ENCODE results near the gene GDPD2.
A peak's percentile ranks its signal among the peaks of the same experiment; 100 is the strongest.

Gene GDPD2

GRCh38 chrX:70476934-70477733 is 54.0 kb downstream of the GDPD2 start (continued):
- TF ChIP-seq PRDM10 (tag by site-specific recombination; IDR thresholded peaks at IDR 0.05) (peak; percentile 96), ZNF341 (tag by site-specific recombination; IDR thresholded peaks at IDR 0.05; ENCODE audit: low read depth) (peak; percentile 49), OSR2 (tag by site-specific recombination; IDR thresholded peaks at IDR 0.05) (peak; percentile 66), ZNF24 (tag by site-specific recombination; IDR thresholded peaks at IDR 0.05) (peak; percentile 48; the same call in 1 of the 2 replicates), ZNF600 (tag by site-specific recombination; IDR thresholded peaks at IDR 0.05) (peak; percentile 78), ZNF366 (tag by site-specific recombination; conservative IDR thresholded peaks at IDR 0.05) (0 out of 2 replicates have a peak, but pooled peaks have one; percentile 29), BCL11A (tag by site-specific recombination; IDR thresholded peaks at IDR 0.05; ENCODE audit: low read depth) (0 out of 2 replicates have a peak, but pooled peaks have one; percentile 37), SP7 (tag by site-specific recombination; IDR thresholded peaks at IDR 0.05) (peak; percentile 56; the same call in 1 of the 2 replicates), SALL2 (tag by site-specific recombination; IDR thresholded peaks at IDR 0.05; ENCODE audit: borderline replicate concordance) (no peak), KLF1 (tag by site-specific recombination; IDR thresholded peaks at IDR 0.05) (peak; percentile 71; the same call in 1 of the 2 replicates), SP2 (tag by site-specific recombination; IDR thresholded peaks at IDR 0.05) (peak; percentile 38; the same call in 1 of the 2 replicates), ZBTB11 (tag by site-specific recombination; conservative IDR thresholded peaks at IDR 0.05; ENCODE audit: low read depth) (no peak), ZFP41 (tag by site-specific recombination; IDR thresholded peaks at IDR 0.05; ENCODE audit: borderline replicate concordance) (no peak), SP3 (tag by site-specific recombination; IDR thresholded peaks at IDR 0.05) (peak; percentile 55), ZIC2 (tag by site-specific recombination; IDR thresholded peaks at IDR 0.05) (peak; percentile 81), ZNF843 (tag by site-specific recombination; IDR thresholded peaks at IDR 0.05) (0 out of 2 replicates have a peak, but pooled peaks have one; percentile 48)
- TF ChIP-seq, protein P1, sequence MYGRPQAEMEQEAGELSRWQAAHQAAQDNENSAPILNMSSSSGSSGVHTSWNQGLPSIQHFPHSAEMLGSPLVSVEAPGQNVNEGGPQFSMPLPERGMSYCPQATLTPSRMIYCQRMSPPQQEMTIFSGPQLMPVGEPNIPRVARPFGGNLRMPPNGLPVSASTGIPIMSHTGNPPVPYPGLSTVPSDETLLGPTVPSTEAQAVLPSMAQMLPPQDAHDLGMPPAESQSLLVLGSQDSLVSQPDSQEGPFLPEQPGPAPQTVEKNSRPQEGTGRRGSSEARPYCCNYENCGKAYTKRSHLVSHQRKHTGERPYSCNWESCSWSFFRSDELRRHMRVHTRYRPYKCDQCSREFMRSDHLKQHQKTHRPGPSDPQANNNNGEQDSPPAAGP (tag by site-specific recombination; IDR thresholded peaks at IDR 0.05) = 0 out of 2 replicates have a peak, but pooled peaks have one; percentile 63
- TF ChIP-seq, protein P2, sequence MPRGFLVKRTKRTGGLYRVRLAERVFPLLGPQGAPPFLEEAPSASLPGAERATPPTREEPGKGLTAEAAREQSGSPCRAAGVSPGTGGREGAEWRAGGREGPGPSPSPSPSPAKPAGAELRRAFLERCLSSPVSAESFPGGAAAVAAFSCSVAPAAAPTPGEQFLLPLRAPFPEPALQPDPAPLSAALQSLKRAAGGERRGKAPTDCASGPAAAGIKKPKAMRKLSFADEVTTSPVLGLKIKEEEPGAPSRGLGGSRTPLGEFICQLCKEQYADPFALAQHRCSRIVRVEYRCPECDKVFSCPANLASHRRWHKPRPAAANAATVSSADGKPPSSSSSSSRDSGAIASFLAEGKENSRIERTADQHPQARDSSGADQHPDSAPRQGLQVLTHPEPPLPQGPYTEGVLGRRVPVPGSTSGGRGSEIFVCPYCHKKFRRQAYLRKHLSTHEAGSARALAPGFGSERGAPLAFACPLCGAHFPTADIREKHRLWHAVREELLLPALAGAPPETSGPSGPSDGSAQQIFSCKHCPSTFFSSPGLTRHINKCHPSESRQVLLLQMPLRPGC (tag by site-specific recombination; IDR thresholded peaks at IDR 0.05) = peak; percentile 58; the same call in 1 of the 2 replicates
